HepG2 (cell line): Measurements from ENCODE around the gene PLCB4. TPM values are rescaled to one million over a fixed set of nuclear protein-coding genes. Genes with fewer than 3 reads are reported as not detected.

Source experiments
- SETDB1 ChIP-seq: sonication (generic); formaldehyde crosslinking; IDR thresholded peaks from 2 replicates; pipeline ENCODE4 v1.5.1; 2020; ENCODE audit warnings: missing genetic modification reagents, mild to moderate bottlenecking, borderline replicate concordance
- STAT5B ChIP-seq: sonication (generic); formaldehyde crosslinking; IDR thresholded peaks from 2 replicates; pipeline ENCODE4 v1.4.0; 2020; ENCODE audit warnings: missing genetic modification reagents
- TAF1 ChIP-seq: sonication (generic); formaldehyde crosslinking; IDR thresholded peaks from 2 replicates; pipeline ENCODE4 v1.4.0; 2020; ENCODE audit warnings: missing genetic modification reagents
- XBP1 ChIP-seq: sonication (generic); formaldehyde crosslinking; IDR thresholded peaks from 2 replicates; pipeline ENCODE4 v1.5.0; 2020; ENCODE audit warnings: missing genetic modification reagents
- ZFP36L2 ChIP-seq: sonication (generic); formaldehyde crosslinking; IDR thresholded peaks from 2 replicates; pipeline ENCODE4 v1.4.0; 2020; ENCODE audit warnings: missing genetic modification reagents
- ZNF280B ChIP-seq: sonication (generic); formaldehyde crosslinking; IDR thresholded peaks from 2 replicates; pipeline ENCODE4 v1.5.0; 2020; ENCODE audit warnings: missing genetic modification reagents, mild to moderate bottlenecking, borderline replicate concordance
- ZNF468 ChIP-seq: sonication (generic); formaldehyde crosslinking; IDR thresholded peaks from 2 replicates; pipeline ENCODE4 v1.8.0; 2022; ENCODE audit warnings: mild to moderate bottlenecking, moderate library complexity, missing genetic modification reagents
- ZNF704 ChIP-seq: sonication (generic); formaldehyde crosslinking; IDR thresholded peaks from 2 replicates; pipeline ENCODE4 v1.8.1; 2023; ENCODE audit warnings: mild to moderate bottlenecking, inconsistent platforms, moderate library complexity, missing genetic modification reagents, borderline replicate concordance
- ZNF782 ChIP-seq: sonication (generic); formaldehyde crosslinking; IDR thresholded peaks from 2 replicates; pipeline ENCODE4 v1.4.0; 2020; ENCODE audit warnings: missing genetic modification reagents, mild to moderate bottlenecking, borderline replicate concordance
- ZSCAN22 ChIP-seq: sonication (generic); formaldehyde crosslinking; IDR thresholded peaks from 2 replicates; pipeline ENCODE4 v1.4.0; 2020; ENCODE audit warnings: mild to moderate bottlenecking, missing genetic modification reagents
- polyA plus RNA-seq, 8 experiments: library from polyadenylated mRNA; depleted of rRNA in 3 of 8; stranded (reverse) in 7 of 8; unstranded in 1 of 8; fragments of >200 nt; fragmentation: Illumina TruSeq in 4 of 8; extraction: Trizol in 4 of 8; gene quantifications; 2 replicates each; pipeline versions ENCODE4 v1.2.1 to v1.2.3, GENCODE V29; 2011 to 2016; ENCODE audit warnings: low read depth in 4 of 8, missing spikeins in 1 of 8, mixed read lengths in 1 of 8; ENCODE audit not compliant: insufficient read depth in 1 of 8
- total RNA-seq, 5 experiments: library from RNA; depleted of rRNA; stranded (reverse); fragments of >200 nt; fragmentation: Illumina TruSeq; extraction: Trizol; gene quantifications; 2 replicates each; pipeline ENCODE4 v1.2.3, GENCODE V29; 2016; ENCODE audit warnings: low read depth in 1 of 5
- TF ChIP-seq, protein P1 (sequence below): sonication (generic); formaldehyde crosslinking; IDR thresholded peaks from 2 replicates; pipeline ENCODE4 v1.5.0; 2020; ENCODE audit warnings: mild to moderate bottlenecking, missing genetic modification reagents, borderline replicate concordance
- TF ChIP-seq, protein P2 (sequence below): sonication (generic); formaldehyde crosslinking; IDR thresholded peaks from 2 replicates; pipeline ENCODE4 v1.4.0; 2020; ENCODE audit warnings: missing genetic modification reagents
- TF ChIP-seq, protein P3 (sequence below): sonication (generic); formaldehyde crosslinking; IDR thresholded peaks from 2 replicates; pipeline ENCODE4 v1.4.0; 2020; ENCODE audit warnings: missing genetic modification reagents, borderline replicate concordance
- TF ChIP-seq, protein P4 (sequence below): fragments of 450-650 bp; IDR thresholded peaks from 2 replicates; pipeline ENCODE4 v1.6.1; 2017

The PLCB4 gene
- total and polyA plus RNA-seq, 2 of the 13 experiments (the other 11 are each of a cell fraction or from before 2014, with no cell fraction given): 0.01 TPM; not detected in 1

DNA sequence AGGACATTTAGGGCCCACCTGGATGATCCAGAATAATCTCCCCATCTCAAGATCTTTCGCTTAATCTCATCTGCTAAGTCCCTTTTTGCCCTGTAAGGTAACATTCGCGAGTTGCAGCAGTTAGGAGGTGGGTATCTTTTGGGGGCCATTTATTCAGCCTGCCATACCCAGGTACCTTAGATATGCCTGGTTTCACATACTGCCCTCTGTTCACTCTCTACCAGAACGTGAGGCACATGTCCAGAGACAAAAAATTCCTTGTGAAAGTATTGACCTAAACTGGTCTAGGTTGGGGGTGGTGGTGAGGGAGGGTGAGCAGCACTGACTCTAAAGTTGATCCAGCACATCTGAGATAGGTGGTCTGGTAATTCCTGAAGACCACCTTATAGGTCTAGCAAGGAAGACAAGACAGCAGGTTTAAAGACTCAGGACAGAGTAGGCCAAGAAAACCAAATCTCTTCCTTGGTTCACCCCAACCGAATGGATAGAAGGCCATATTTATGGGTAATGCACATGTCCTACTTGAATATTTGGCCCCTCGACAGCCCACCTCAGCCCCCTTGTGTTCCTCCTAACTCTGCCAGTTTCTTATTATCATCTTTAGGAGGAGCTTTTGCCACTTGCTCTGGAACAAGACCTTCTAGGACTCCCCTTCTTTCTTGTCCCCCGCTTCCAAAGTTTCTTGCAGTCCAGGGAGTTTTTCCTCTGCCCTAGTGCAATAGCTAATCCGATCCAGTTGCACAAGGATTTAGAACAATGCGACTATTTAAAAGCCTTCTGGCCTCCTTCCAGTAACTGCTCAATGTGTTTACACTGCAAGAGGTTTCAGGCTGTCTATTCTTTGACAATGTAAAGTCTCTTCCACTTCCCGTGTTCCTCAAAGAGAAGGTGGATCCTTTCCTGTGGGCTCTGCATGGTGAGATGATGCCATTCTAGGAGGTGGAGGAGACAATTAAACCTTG is 232.5 kb downstream of the PLCB4 start (continued):
- TF ChIP-seq, protein P1, sequence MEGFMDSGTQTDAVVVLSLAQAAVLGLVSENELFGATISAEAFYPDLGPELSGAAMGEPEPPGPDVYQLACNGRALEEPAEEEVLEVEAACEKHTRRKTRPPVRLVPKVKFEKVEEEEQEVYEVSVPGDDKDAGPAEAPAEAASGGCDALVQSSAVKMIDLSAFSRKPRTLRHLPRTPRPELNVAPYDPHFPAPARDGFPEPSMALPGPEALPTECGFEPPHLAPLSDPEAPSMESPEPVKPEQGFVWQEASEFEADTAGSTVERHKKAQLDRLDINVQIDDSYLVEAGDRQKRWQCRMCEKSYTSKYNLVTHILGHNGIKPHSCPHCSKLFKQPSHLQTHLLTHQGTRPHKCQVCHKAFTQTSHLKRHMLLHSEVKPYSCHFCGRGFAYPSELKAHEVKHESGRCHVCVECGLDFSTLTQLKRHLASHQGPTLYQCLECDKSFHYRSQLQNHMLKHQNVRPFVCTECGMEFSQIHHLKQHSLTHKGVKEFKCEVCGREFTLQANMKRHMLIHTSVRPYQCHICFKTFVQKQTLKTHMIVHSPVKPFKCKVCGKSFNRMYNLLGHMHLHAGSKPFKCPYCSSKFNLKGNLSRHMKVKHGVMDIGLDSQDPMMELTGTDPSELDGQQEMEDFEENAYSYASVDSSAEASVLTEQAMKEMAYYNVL (CRISPR knock-in tag): peak; percentile 78; the same call in 1 of the 2 replicates
- no peak for TF ChIP-seq ZNF704 (CRISPR knock-in tag)
- TF ChIP-seq ZFP36L2 (CRISPR knock-in tag): no peak
- TF ChIP-seq, protein P2, sequence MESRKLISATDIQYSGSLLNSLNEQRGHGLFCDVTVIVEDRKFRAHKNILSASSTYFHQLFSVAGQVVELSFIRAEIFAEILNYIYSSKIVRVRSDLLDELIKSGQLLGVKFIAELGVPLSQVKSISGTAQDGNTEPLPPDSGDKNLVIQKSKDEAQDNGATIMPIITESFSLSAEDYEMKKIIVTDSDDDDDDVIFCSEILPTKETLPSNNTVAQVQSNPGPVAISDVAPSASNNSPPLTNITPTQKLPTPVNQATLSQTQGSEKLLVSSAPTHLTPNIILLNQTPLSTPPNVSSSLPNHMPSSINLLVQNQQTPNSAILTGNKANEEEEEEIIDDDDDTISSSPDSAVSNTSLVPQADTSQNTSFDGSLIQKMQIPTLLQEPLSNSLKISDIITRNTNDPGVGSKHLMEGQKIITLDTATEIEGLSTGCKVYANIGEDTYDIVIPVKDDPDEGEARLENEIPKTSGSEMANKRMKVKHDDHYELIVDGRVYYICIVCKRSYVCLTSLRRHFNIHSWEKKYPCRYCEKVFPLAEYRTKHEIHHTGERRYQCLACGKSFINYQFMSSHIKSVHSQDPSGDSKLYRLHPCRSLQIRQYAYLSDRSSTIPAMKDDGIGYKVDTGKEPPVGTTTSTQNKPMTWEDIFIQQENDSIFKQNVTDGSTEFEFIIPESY (CRISPR knock-in tag): 0 out of 2 replicates have a peak, but pooled peaks have one; percentile 42
- TF ChIP-seq SETDB1 (CRISPR knock-in tag): no peak
- TF ChIP-seq, protein P3, sequence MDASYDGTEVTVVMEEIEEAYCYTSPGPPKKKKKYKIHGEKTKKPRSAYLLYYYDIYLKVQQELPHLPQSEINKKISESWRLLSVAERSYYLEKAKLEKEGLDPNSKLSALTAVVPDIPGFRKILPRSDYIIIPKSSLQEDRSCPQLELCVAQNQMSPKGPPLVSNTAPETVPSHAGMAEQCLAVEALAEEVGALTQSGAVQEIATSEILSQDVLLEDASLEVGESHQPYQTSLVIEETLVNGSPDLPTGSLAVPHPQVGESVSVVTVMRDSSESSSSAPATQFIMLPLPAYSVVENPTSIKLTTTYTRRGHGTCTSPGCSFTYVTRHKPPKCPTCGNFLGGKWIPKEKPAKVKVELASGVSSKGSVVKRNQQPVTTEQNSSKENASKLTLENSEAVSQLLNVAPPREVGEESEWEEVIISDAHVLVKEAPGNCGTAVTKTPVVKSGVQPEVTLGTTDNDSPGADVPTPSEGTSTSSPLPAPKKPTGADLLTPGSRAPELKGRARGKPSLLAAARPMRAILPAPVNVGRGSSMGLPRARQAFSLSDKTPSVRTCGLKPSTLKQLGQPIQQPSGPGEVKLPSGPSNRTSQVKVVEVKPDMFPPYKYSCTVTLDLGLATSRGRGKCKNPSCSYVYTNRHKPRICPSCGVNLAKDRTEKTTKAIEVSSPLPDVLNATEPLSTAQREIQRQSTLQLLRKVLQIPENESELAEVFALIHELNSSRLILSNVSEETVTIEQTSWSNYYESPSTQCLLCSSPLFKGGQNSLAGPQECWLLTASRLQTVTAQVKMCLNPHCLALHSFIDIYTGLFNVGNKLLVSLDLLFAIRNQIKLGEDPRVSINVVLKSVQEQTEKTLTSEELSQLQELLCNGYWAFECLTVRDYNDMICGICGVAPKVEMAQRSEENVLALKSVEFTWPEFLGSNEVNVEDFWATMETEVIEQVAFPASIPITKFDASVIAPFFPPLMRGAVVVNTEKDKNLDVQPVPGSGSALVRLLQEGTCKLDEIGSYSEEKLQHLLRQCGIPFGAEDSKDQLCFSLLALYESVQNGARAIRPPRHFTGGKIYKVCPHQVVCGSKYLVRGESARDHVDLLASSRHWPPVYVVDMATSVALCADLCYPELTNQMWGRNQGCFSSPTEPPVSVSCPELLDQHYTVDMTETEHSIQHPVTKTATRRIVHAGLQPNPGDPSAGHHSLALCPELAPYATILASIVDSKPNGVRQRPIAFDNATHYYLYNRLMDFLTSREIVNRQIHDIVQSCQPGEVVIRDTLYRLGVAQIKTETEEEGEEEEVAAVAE (CRISPR knock-in tag): no peak; the same call in 1 of the 2 replicates
- no peak for TF ChIP-seq TAF1
- no peak for TF ChIP-seq XBP1
- no peak for TF ChIP-seq ZNF782
- no peak for TF ChIP-seq ZNF280B (CRISPR knock-in tag)
- TF ChIP-seq ZNF468 (CRISPR knock-in tag): no peak
- 0 out of 2 replicates have a peak, but pooled peaks have one; percentile 25 for TF ChIP-seq ZSCAN22 (CRISPR knock-in tag)
- TF ChIP-seq, protein P4, sequence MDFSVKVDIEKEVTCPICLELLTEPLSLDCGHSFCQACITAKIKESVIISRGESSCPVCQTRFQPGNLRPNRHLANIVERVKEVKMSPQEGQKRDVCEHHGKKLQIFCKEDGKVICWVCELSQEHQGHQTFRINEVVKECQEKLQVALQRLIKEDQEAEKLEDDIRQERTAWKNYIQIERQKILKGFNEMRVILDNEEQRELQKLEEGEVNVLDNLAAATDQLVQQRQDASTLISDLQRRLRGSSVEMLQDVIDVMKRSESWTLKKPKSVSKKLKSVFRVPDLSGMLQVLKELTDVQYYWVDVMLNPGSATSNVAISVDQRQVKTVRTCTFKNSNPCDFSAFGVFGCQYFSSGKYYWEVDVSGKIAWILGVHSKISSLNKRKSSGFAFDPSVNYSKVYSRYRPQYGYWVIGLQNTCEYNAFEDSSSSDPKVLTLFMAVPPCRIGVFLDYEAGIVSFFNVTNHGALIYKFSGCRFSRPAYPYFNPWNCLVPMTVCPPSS: no peak
- TF ChIP-seq STAT5B (CRISPR knock-in tag): no peak
